IPS-20b (cell line): ENCODE data around the gene LIN7C.
"Not testable (repeated sequence)": the region's sequence is repeated elsewhere in the genome, so short reads cannot be mapped to it uniquely, and the experiment has no call there.

ENCODE experiments used
- H3K27ac ChIP-seq: one replicate; pipeline ENCODE4 v1.5.1; 2013; ENCODE audit warnings: low read length
- H3K27me3 ChIP-seq: 2 replicates; pipeline ENCODE4 v1.6.1; 2013; ENCODE audit warnings: mild to moderate bottlenecking, low read length, inconsistent platforms; ENCODE audit not compliant: insufficient read depth
- H3K36me3 ChIP-seq: 2 replicates; pipeline ENCODE4 v1.6.1; 2013; ENCODE audit warnings: low read depth, mild to moderate bottlenecking, inconsistent platforms, low read length, moderate library complexity; ENCODE audit not compliant: insufficient read depth
- H3K4me1 ChIP-seq: 2 replicates; pipeline ENCODE4 v1.6.1; 2013; ENCODE audit warnings: mild to moderate bottlenecking, control low read depth, inconsistent platforms, low read length, moderate library complexity; ENCODE audit not compliant: insufficient read depth
- H3K4me3 ChIP-seq: 2 replicates; pipeline ENCODE4 v1.5.1; 2013; ENCODE audit warnings: mild to moderate bottlenecking, low read length, inconsistent platforms
- H3K9ac ChIP-seq: 2 replicates; pipeline ENCODE4 v1.6.1; 2013; ENCODE audit warnings: low read depth, mild to moderate bottlenecking, inconsistent platforms, low read length, moderate library complexity
- H3K9me3 ChIP-seq: 2 replicates; pipeline ENCODE4 v1.6.1; 2013; ENCODE audit warnings: mild to moderate bottlenecking, low read depth, low read length, inconsistent platforms; ENCODE audit not compliant: insufficient read depth

LIN7C gene

GRCh38 chr11:27456795-27457329, 49.7 kb downstream of the LIN7C start:
- H3K27ac ChIP-seq: no peak overlapping the region
- H3K9me3 ChIP-seq: peaks cover 3% of the 10 kb centered on the region; the same call in 1 of the 2 replicates
- H3K4me1 ChIP-seq: peaks cover 34% of the 10 kb centered on the region
- H3K27me3 ChIP-seq: no peaks in the 10 kb centered on the region
- H3K9ac ChIP-seq: no peak overlapping the region
- H3K4me3 ChIP-seq: no peak overlapping the region
- H3K36me3 ChIP-seq: no peaks in the 10 kb centered on the region

- no peak overlapping the region for H3K9ac ChIP-seq
- no peaks in the 10 kb centered on the region for H3K36me3 ChIP-seq
- H3K9me3 ChIP-seq: peaks cover 3% of the 10 kb centered on the region; the same call in 1 of the 2 replicates
- no peak overlapping the region for H3K4me3 ChIP-seq
- peaks cover 40% of the 10 kb centered on the region for H3K4me1 ChIP-seq
- no peaks in the 10 kb centered on the region for H3K27me3 ChIP-seq
- H3K27ac ChIP-seq: no peak overlapping the region
These were observed 50.3 kb downstream of the LIN7C start for GRCh38 chr11:27456140-27456794.

GRCh38 chr11:27455667-27456066, 50.9 kb downstream of the LIN7C start:
- H3K4me3 ChIP-seq: no peak overlapping the region
- no peaks in the 10 kb centered on the region for H3K36me3 ChIP-seq
- peaks cover 3% of the 10 kb centered on the region; the same call in 1 of the 2 replicates for H3K9me3 ChIP-seq
- H3K9ac ChIP-seq: no peak overlapping the region
- peaks cover 38% of the 10 kb centered on the region for H3K4me1 ChIP-seq
- H3K27me3 ChIP-seq: no peaks in the 10 kb centered on the region
- H3K27ac ChIP-seq: no peak overlapping the region

GRCh38 chr11:27453701-27454100, 52.9 kb downstream of the LIN7C start:
- H3K36me3 ChIP-seq: no peaks in the 10 kb centered on the region
- peaks cover 3% of the 10 kb centered on the region; the same call in 1 of the 2 replicates for H3K9me3 ChIP-seq
- peaks cover 35% of the 10 kb centered on the region for H3K4me1 ChIP-seq

GRCh38 chr11:27452147-27452546, 54.4 kb downstream of the LIN7C start:
- peaks cover 40% of the 10 kb centered on the region for H3K4me1 ChIP-seq
- no peak overlapping the region for H3K4me3 ChIP-seq
- no peak overlapping the region for H3K27ac ChIP-seq
- no peak overlapping the region for H3K9ac ChIP-seq
- H3K27me3 ChIP-seq: no peaks in the 10 kb centered on the region
- peaks cover 9% of the 10 kb centered on the region for H3K36me3 ChIP-seq
- peaks cover 3% of the 10 kb centered on the region; the same call in 1 of the 2 replicates for H3K9me3 ChIP-seq

More at GRCh38 chr11:27453701-27454100, 52.9 kb downstream of the LIN7C start:
- no peaks in the 10 kb centered on the region for H3K27me3 ChIP-seq
- H3K4me3 ChIP-seq: no peak overlapping the region
- H3K27ac ChIP-seq: no peak overlapping the region
- H3K9ac ChIP-seq: no peak overlapping the region

- Histone ChIP-seq H3K9me3 (peaks cover 3% of the 10 kb centered on the region; the same call in 1 of the 2 replicates), H3K4me1 (peaks cover 35% of the 10 kb centered on the region), H3K36me3 (peaks cover 9% of the 10 kb centered on the region), H3K27ac (no peak overlapping the region), H3K4me3 (no peak overlapping the region), H3K9ac (no peak overlapping the region), H3K27me3 (no peaks in the 10 kb centered on the region)
These were observed 55.2 kb downstream of the LIN7C start for GRCh38 chr11:27451244-27451965.

GRCh38 chr11:27448184-27448540, 58.4 kb downstream of the LIN7C start:
- not testable (repeated sequence) for H3K27ac ChIP-seq, H3K36me3 ChIP-seq, H3K9me3 ChIP-seq, H3K4me3 ChIP-seq, H3K27me3 ChIP-seq, H3K9ac ChIP-seq
- H3K4me1 ChIP-seq: peaks cover 48% of the 10 kb centered on the region

- peaks cover 55% of the 10 kb centered on the region for H3K4me1 ChIP-seq
- no peaks in the 10 kb centered on the region for H3K27me3 ChIP-seq
- peaks cover 9% of the 10 kb centered on the region for H3K36me3 ChIP-seq
- no peak overlapping the region for H3K27ac ChIP-seq
- no peaks in the 10 kb centered on the region for H3K9me3 ChIP-seq
- no peak overlapping the region for H3K9ac ChIP-seq
- no peak overlapping the region for H3K4me3 ChIP-seq
These were observed 59.0 kb downstream of the LIN7C start for GRCh38 chr11:27447288-27448183.

- Histone ChIP-seq H3K4me3 (peak overlapping the region; percentile 50), H3K27me3 (no peaks in the 10 kb centered on the region), H3K4me1 (peaks cover 64% of the 10 kb centered on the region), H3K36me3 (peaks cover 9% of the 10 kb centered on the region), H3K9me3 (no peaks in the 10 kb centered on the region), H3K27ac (no peak overlapping the region), H3K9ac (peak overlapping the region; percentile 49; the same call in 1 of the 2 replicates)
These were observed 60.9 kb downstream of the LIN7C start for GRCh38 chr11:27445625-27446024.

GRCh38 chr11:27444801-27445215, 61.8 kb downstream of the LIN7C start:
- no peaks in the 10 kb centered on the region for H3K9me3 ChIP-seq
- H3K27me3 ChIP-seq: no peaks in the 10 kb centered on the region
- peak overlapping the region; percentile 51 for H3K4me3 ChIP-seq
- H3K9ac ChIP-seq: peak overlapping the region; percentile 59; the same call in 1 of the 2 replicates
- H3K27ac ChIP-seq: no peak overlapping the region
- H3K4me1 ChIP-seq: peaks cover 64% of the 10 kb centered on the region
- H3K36me3 ChIP-seq: peaks cover 9% of the 10 kb centered on the region
